UCSD-AML1 (cell line): Measurements from ENCODE around the gene ZNF106.

ENCODE experiments used
- DNase-seq: peaks from one replicate; lab custom pipeline; 2025; ENCODE audit not compliant: unreplicated experiment; lab: John Stamatoyannopoulos, UW

The ZNF106 gene

DNA sequence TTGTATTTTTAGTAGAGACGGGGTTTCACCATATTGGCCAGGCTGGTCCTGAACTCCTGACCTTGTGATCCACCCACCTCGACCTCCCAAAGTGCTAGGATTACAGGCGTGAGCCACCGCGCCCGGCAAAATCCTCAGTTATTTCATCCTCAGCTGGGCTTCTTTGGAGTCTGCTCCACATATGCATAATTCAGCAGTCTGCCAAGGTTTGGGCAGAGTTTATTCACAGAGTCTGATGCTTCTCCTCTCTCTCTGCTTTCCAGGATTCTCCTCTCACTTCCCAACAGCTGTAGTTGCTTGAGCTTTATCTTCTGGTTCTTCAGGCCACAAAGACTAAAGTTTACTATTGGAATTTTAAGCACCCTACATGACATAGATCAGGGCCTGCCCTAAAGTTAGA lies 8.2 kb downstream of the ZNF106 start:
- no peak for DNase-seq

DNA sequence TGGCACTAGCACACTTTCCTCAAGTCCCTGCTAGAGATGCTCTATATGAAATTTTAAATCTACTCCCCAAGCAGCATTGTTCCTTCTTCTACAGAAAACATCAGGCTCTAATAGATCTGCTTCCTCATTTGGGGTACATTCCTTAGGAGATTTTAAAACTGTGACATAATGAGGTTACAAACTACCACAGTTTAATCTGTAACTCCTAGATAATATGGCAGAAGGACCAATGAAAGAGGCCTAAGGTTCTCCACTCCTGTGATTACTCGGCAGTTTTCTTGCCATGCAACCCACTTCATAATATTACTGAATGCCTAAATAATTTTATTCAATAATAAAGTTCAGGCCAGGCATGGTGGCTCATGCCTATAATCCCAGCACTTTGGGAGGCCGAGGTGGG lies 16.1 kb downstream of the ZNF106 start:
- DNase-seq: no peak

DNA sequence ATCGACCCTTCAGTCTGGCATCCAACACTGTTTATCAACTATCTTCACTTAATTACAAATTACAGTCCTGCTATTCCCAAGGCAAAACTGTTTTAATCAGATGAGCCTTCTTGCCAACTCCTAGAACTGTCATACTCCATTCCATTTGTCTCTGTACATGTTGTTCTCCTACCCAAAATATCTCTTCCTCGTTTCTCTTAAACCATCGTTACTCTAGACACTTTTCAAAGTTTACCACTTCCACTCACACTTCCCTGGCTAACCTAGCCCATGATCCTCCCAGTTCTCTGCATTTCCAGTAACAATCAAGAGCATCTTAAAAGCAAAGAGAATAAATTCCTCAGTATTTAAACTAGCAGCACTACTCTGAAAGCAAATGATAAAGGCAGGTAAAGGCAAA lies 19.9 kb downstream of the ZNF106 start:
- no peak for DNase-seq

DNA sequence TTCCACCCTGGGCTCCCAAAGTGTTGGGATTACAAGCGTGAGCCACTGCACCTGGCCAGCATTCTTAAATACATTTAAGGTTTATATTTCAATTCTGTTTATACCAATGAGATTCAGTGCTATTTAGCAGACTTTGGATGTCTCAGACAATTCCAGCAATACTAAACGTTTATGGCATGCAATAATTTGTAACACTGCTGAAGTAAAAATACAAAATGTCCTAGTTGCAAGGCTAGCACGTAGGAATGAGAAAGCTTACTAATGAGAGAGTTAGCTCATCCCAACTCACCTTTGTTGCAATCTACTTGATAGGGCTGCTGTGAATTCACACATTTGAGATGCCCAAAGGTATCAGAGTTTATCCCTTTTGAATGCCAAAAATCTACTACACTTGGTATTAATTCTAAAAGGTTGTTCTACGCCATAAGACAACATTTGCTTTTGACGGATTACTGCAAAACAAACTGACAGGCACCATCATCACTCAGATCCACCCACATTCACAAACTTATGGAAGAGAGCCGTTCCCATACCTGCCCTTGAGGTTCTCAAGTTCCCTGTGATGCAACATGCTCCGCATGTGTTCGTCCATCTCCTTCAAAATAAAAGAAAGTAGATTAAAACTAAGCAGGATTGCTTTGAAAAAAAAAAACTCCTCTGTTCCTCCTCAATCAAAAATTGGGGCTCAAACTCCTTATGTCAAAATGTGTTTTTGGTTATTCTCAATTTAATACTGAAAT lies 25.3 kb downstream of the ZNF106 start:
- DNase-seq: no peak

DNA sequence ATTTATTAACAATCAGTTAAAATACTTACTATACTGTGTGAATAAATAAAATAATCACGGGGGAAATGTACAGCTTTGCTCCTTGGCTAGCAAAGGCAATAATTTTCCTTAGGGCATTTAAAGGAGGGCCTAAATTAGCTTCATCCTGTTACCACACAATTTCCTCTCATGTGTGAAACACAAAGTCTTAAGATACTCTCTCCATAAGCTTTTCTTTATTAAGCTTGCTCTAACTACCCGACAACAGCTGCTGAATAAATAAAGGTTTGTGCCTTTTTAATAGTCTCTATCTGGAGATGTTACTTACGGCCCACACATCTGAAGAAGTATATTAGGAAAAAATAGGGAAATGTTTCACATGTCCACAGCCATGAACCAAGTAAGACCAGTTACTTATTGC lies 29.7 kb downstream of the ZNF106 start:
- no peak for DNase-seq

DNA sequence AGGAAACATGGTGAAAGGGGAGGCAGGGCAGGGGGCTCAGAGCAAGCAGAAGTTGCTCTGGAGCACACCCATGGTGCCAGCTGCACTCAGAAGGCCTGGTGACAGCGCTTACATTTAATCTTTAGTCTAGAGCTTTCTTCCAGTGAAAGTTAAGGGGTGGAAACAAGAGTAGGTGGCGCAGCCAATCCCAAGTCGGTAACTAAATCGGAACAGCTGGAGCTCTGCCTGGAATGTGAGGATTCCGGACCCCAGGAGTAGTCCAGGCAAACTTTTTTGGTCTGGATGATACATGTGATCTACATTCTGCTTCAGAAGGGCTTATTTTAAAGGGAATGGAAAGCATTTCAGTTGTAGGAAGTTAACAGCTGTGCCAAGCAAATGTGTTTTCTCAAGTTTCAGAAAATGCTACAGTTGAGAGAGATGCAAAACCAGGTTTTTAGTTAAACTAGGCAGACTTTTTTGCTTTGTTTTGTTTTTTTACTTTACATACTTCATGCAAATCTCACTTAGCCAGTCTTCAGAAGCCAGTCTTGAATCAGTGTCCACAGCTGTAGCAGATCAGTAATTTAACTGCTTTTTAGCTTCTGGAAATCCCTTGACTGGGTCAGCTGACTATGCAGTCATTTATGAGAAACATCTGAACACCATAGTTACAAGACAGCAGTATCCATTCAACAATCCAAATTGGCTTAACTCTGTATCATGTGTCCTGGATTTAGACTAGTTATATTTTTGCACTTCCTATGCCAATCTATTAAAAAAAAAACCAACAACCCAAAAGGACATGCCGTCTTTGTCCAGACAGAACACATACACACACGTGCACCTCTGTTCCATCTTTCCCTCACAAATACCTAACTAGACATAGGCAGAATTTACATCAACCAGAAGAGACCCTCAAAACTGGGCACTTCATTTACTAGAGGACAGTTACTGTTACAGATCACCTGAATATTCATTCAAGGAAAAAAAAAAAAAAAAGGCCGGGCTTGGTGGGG lies 33.2 kb downstream of the ZNF106 start:
- DNase-seq: no peak

DNA sequence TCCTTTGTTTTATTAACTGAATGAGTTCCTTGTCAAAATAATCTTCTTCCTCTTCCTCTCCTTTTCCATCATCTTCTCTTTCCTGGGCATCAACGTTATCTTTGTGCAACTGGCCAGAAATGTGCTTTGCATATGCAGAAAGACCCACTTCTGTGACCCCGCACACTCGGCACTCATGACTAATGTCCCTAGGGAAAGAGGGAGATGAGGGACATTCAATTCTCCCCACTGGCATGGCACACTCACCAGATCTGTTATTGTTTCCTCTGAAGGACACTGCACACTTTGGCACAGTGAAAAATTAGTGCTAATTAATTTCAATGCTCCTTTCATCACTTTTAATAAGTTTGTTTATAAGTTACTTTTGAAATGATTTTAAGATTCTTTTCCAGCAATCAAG lies 34.0 kb downstream of the ZNF106 start:
- DNase-seq: no peak

DNA sequence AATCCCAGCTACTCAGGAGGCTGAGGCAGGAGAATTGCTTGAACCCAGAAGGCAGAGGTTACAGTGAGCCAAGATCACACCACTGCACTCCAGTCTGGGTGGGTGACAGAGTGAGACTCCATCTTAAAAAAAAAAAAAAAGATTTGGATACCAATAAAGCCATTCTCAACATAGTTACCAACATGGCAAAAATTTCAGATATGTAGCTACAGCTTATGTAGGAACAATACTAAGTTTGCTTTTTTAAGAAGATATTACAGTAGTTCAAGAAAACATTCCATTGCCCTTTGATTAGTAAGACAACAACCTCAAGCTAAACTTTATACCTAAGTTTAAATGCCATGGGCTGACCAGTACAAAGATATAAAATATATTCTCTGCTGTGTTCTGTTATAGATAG lies 34.4 kb downstream of the ZNF106 start:
- DNase-seq: no peak

DNA sequence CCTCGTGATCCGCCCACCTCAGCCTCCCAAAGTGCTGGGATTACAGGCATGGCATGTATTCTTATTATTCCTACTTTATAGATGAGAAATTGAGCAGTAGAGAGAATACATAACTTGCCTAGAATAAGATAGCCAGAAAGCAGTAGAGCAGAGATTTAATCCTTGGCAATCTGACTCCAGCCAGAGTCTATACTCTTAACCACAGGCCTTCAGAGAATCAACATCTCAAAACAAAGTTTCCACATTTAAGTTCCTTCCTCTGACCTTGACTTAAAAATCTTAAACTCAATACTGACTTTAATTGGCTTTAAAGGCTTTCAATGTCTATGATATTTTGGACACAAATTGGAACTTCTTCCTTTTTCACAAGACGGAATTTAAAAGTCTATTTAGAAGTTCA lies 37.1 kb downstream of the ZNF106 start:
- no peak for DNase-seq

DNA sequence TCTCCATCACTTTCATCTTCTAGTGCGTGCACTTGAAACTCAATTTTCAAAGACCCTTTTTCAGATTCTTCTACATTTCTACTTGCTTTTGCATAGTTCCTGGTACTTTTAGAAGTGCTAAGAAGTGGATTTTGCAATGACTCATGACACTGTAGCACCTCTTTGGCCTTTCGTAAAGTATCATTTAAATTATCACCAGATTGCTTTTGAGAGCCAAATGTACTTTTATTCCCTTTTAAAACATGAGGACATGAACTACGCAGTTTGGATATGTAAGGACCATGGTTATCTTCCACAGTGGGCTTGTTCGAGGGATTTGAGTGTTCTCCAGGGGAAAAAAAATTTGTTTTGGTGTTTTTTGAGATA lies 40.5 kb downstream of the ZNF106 start:
- no peak for DNase-seq

DNA sequence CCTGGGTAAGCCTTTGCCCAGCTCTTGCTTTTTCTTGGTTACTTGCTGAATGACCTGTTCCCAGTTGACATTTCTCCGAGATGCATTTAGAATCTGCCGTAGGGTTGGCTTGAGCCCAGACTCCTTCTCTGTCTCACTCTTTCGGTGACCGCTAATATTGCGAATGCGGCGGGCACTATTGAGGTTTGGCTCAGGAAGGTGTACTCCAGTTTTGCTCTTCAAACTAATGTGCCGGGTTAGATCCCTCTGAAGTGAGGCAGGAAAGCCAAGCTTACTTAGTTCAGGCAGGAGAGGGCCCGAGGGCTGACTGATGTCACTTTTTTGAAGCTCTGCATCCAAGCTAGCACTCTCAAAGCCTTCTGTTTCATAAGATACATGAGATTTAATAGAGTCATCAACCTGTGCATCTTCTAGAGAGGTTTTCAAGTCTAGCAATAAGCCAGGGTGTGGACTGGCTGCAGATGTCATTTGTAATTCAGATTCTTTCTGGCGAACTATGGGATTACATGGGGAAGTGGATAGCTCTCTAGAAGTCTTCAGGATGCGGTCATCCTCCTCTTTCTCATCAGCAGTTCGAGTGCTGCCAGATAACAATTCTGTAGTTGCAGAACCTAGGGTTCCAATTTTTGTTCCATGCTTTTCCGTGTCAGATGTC lies 41.0 kb downstream of the ZNF106 start:
- no peak for DNase-seq

DNA sequence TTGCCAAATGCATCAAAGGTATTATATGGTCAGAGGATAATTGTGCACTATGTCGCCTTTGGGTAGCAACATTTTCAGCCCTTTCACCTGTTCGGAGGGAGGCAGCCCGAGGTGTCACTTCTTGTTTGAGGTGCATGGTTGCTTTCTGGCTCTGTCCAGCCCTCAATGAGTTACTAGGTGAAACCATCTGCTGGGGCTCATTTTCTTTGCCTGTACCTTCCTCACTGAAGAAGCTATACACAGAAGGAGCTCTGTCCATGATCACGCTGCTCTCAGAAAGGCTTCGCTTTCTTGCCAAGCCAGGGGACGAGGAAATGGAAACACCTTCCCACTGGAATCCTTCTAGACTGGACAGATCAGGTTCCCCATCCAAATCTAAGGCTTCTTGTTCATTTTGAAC lies 42.7 kb downstream of the ZNF106 start:
- no peak for DNase-seq

DNA sequence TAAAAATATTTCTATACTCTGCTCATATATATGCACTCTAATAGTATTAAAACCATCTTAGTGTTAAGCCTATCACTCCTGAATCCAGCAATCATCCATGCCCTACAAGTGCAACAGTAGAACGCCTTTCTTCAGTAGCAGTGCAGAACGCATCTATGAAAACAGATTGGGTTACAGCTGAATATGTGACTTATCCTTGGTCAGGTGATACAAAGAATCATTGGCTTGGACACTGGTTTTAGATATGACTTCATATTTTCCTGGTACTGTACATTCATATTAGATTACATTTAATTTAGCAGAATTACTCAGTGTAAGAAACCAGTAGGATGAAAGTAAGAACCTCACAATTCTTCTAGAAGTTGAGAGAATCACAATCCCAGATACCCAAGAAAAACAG lies 43.3 kb downstream of the ZNF106 start:
- no peak for DNase-seq

DNA sequence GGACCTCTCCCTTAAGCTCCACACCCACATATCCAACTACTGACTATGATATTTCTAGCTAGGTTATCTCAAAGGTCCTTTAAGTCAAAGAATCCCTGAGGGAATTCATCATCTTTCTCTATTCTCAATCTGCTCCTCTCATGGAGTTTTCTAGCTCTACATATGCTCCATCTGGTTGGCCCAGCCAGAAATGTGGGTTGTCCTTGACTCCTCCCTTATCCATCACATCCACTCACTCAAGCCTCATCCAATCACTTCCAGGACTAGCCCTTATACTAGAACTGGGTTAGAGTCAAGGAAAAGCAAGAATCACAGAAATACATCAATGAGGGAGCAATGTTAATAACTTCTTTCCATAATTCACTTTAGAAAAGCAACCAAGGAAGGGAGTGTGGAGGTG lies 45.4 kb downstream of the ZNF106 start:
- no peak for DNase-seq

DNA sequence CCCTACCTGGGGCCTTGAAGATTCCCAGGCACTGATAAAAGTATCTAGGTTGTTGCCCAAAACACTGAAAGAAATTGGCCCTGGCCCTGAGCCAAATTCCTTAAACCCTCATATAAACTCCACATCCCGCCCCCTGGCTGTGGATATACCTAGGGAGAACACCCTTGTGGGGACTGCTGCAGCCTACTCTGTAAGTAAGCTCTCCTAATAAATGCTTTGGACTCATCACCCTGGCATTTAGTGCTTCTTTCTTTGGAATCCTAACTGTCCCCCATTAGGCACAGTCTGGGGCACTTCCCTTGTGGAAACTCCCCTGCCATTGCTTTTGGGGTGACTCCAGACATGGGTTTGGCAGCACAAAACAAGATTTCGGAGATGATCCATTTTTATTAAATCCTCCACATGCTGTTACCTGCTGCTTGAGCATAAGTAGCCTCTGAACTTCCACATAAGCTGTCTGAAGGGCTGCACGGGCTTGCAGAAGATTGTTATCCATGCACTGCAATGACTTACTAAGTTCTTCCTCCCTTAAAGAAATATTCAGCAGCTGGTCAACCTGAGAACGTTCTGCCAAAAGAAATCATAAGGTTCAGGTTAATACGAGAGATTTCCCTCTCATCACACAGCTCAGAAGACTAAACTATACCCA lies 46.4 kb downstream of the ZNF106 start:
- DNase-seq: no peak

DNA sequence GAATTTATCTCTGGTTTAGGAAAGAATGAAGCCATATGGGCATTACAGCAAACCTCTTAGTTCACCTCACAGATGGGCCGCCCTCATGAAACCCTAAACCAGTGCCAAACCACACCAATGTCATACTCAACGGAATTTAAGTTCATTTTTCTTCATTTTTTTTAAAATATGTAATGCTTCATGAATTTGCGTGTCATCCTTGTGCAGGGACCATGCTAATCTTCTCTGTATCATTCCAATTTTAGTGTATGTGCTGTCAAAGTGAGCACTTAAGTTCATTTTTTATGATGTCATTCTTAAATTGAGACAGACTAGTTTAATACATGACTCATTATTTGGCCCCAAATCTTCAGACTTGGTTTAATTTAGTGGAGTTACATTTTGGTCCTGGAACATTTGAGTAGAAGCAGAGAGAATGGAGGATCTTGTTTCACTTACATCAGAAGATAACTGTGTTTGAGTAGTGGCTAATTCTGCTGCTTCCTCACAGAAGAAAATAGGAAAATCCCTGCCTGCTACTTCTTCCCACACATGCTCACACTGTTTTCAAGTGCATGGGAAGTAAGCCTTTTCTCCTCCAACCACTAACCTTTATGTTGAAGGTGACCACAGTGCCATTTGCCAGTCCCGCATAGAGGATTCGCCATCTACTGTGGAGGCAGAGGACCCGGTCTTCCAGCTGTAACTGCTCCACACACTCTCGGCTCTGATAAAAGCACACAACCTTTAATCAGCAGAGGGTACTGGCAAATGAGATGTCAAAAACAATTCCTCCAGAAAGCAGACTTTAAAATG lies 63.3 kb downstream of the ZNF106 start:
- no peak for DNase-seq

DNA sequence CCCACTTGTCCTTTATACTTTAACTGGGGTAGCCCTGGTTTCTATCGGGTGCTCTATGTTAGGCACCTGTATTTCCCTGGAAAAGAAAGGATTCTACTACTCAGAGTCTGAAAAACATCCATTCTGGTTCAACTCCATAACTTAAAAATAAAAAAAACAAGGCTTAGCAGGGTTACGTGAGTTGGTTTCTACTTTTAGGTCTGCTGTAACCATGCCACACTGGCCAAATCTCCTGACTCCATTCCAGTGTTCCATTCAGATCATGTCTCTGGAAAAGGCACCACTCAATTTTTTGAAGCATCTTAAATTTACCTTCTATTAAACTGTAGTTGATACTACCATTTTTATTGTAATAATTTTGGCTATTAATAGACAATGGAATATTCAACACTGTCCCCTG lies 69.6 kb downstream of the ZNF106 start:
- no peak for DNase-seq

DNA sequence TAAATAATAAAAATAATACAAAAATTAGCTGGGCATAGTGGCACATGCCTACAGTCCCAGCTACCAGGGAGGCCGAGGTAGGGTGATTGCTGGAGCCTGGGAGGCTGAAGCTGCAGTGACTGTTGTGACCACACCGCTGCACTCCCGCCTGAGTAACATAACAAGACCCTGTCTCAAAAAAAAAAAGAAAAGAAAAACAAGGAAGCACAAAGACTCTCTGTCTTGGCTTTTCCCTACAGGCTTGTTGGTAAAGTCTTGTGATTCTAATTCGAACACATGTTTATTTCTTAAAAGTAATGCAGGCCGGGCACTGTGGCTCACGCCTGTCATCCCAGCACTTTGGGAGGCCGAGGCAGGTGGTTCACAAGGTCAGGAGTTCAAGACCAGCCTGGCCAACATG lies 71.6 kb downstream of the ZNF106 start:
- no peak for DNase-seq

DNA sequence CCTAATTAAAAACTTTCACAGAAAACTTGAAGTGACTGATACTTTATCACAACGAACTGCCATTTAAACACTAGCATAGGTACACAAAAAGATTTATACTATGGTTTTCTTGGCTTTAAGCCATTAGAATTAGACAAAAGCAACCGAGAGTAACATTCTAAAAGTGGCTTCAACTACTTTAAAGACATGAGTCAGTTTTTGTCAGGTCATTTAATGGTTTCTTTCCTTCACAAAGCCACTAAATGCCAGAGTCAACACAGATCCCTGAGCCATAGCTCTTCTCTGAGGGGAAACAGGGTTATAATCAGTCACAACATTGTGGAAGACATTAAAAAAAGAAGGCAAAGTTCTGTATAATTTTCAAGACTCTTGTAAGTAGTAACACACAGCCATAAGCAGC lies 77.0 kb downstream of the ZNF106 start:
- DNase-seq: no peak

DNA sequence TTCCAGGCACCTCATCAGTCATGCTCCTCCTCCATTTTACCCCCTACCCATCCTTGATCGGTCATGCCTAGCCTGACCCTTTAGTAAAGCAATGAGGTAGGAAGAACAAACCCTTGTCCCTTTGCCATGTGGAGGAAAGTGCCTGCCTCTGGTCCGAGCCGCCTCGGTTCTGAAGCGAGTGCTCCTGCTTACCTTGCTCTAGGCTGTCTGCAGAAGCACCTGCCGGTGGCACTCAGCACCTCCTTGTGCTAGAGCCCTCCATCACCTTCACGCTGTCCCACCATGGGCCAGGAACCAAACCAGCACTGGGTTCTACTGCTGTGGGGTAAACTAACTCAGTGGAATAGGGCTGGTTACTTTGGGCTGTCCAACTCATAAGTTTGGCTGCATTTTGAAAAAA lies 79.1 kb downstream of the ZNF106 start:
- no peak for DNase-seq

DNA sequence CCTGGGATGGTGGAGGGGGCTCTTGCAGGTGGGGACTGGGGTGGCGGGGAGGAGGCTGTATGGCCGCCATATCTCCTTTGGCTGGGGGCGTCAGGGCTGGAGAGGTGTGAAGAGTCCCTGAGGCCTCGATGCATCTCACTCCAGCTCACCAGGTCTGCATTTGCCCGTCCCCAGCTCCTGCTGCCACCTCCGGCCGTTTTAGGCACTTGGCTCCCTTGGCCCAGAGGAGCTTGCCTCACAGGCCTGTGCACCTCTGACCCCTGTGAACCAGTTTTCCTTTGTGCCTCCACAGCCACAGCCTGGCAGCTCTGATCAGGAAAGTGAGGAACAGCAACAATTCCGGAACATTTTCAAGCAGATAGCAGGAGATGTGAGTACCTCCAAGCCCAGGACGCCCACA lies 81.9 kb downstream of the ZNF106 start:
- DNase-seq: no peak
